ENCODE results near the gene DNAJC17.

Gene DNAJC17

GRCh38 chr15:40731034-40731433 lies 76.2 kb downstream of the DNAJC17 start:
- no peak for DNase-seq

- no peak for DNase-seq
Observed at GRCh38 chr15:40723919-40724318, 83.4 kb downstream of the DNAJC17 start.

- DNase-seq: no peak
Observed at GRCh38 chr15:40722934-40723333, 84.3 kb downstream of the DNAJC17 start.

GRCh38 chr15:40722354-40722753 lies 84.9 kb downstream of the DNAJC17 start:
- DNase-seq: no peak

- no peak for DNase-seq
Observed at GRCh38 chr15:40721701-40722100, 85.6 kb downstream of the DNAJC17 start.

GRCh38 chr15:40716165-40716564 lies 91.1 kb downstream of the DNAJC17 start:
- no peak for DNase-seq
